HepG2 (cell line): Measurements from ENCODE around the gene PELO. TPM values are rescaled to one million over a fixed set of nuclear protein-coding genes. Genes with fewer than 3 reads are reported as not detected.

ENCODE experiments used
- EEA1 ChIP-seq: sonication (generic); formaldehyde crosslinking; IDR thresholded peaks from 2 replicates; pipeline ENCODE4 v1.5.1; 2020; ENCODE audit warnings: mild to moderate bottlenecking, missing genetic modification reagents, borderline replicate concordance
- GABPB1 ChIP-seq: IDR thresholded peaks from 2 replicates; pipeline ENCODE4 v1.6.1; 2016; ENCODE audit warnings: mild to moderate bottlenecking, missing genetic modification reagents, moderate library complexity, missing compliant biosample characterization
- KAT2B ChIP-seq: fragments of 150-350 bp; IDR thresholded peaks from 2 replicates; pipeline ENCODE4 v1.6.1; 2014; ENCODE audit warnings: low read depth, low read length, borderline replicate concordance
- MED8 ChIP-seq: sonication (generic); formaldehyde crosslinking; IDR thresholded peaks from 2 replicates; pipeline ENCODE4 v1.8.1; 2023; ENCODE audit warnings: mild to moderate bottlenecking, missing genetic modification reagents; ENCODE audit not compliant: insufficient replicate concordance
- MTERF4 ChIP-seq: sonication (generic); formaldehyde crosslinking; IDR thresholded peaks from 2 replicates; pipeline ENCODE4 v1.8.0; 2023; ENCODE audit warnings: mild to moderate bottlenecking, missing genetic modification reagents
- RFX3 ChIP-seq: IDR thresholded peaks from 2 replicates; pipeline ENCODE4 v1.6.1; 2016; ENCODE audit warnings: missing biosample characterization, missing genetic modification reagents
- RXRB ChIP-seq: IDR thresholded peaks from 2 replicates; pipeline ENCODE4 v1.6.1; 2016; ENCODE audit warnings: borderline replicate concordance, missing genetic modification reagents, missing compliant biosample characterization
- SCMH1 ChIP-seq: sonication (generic); formaldehyde crosslinking; IDR thresholded peaks from 2 replicates; pipeline ENCODE4 v1.9.0; 2021; ENCODE audit warnings: missing genetic modification reagents, mild to moderate bottlenecking, borderline replicate concordance
- SNAPC5 ChIP-seq: sonication (generic); formaldehyde crosslinking; IDR thresholded peaks from 2 replicates; pipeline ENCODE4 v1.8.1; 2023; ENCODE audit warnings: mild to moderate bottlenecking, missing genetic modification reagents, borderline replicate concordance
- SP2 ChIP-seq: sonication (generic); formaldehyde crosslinking; IDR thresholded peaks from 2 replicates; pipeline ENCODE4 v1.5.1; 2020; ENCODE audit warnings: mild to moderate bottlenecking, missing genetic modification reagents
- THAP7 ChIP-seq: sonication (generic); formaldehyde crosslinking; IDR thresholded peaks from 2 replicates; pipeline ENCODE4 v1.8.1; 2023; ENCODE audit warnings: mild to moderate bottlenecking, missing genetic modification reagents
- TP53 ChIP-seq: sonication (generic); formaldehyde crosslinking; conservative IDR thresholded peaks from 2 replicates; pipeline ENCODE4 v1.4.0; 2020; ENCODE audit warnings: missing genetic modification reagents
- ZBTB33 ChIP-seq: sonication (generic); formaldehyde crosslinking; IDR thresholded peaks from 2 replicates; pipeline ENCODE4 v1.4.0; 2020; ENCODE audit warnings: missing genetic modification reagents
- ZFP62 ChIP-seq: sonication (generic); formaldehyde crosslinking; IDR thresholded peaks from 2 replicates; pipeline ENCODE4 v1.4.0; 2020; ENCODE audit warnings: missing genetic modification reagents
- ZNF160 ChIP-seq: sonication (generic); formaldehyde crosslinking; IDR thresholded peaks from 2 replicates; pipeline ENCODE4 v1.8.0; 2022; ENCODE audit warnings: mild to moderate bottlenecking, inconsistent platforms, missing genetic modification reagents
- ZNF382 ChIP-seq: sonication (generic); formaldehyde crosslinking; IDR thresholded peaks from 2 replicates; pipeline ENCODE4 v1.5.0; 2020; ENCODE audit warnings: missing genetic modification reagents, mild to moderate bottlenecking, borderline replicate concordance
- ZSCAN20 ChIP-seq: sonication (generic); formaldehyde crosslinking; IDR thresholded peaks from 2 replicates; pipeline ENCODE4 v1.4.0; 2020; ENCODE audit warnings: missing genetic modification reagents, mild to moderate bottlenecking, borderline replicate concordance
- polyA plus RNA-seq, 8 experiments: library from polyadenylated mRNA; depleted of rRNA in 3 of 8; stranded (reverse) in 7 of 8; unstranded in 1 of 8; fragments of >200 nt; fragmentation: Illumina TruSeq in 4 of 8; extraction: Trizol in 4 of 8; gene quantifications; 2 replicates each; pipeline versions ENCODE4 v1.2.1 to v1.2.3, GENCODE V29; 2011 to 2016; ENCODE audit warnings: low read depth in 4 of 8, missing spikeins in 1 of 8, mixed read lengths in 1 of 8; ENCODE audit not compliant: insufficient read depth in 1 of 8
- total RNA-seq, 5 experiments: library from RNA; depleted of rRNA; stranded (reverse); fragments of >200 nt; fragmentation: Illumina TruSeq; extraction: Trizol; gene quantifications; 2 replicates each; pipeline ENCODE4 v1.2.3, GENCODE V29; 2016; ENCODE audit warnings: low read depth in 1 of 5
- TF ChIP-seq, protein P1 (sequence below): sonication (generic); formaldehyde crosslinking; IDR thresholded peaks from 2 replicates; pipeline ENCODE4 v1.5.0; 2020; ENCODE audit warnings: missing genetic modification reagents
- TF ChIP-seq, protein P2 (sequence below): sonication (generic); formaldehyde crosslinking; IDR thresholded peaks from 2 replicates; pipeline ENCODE4 v1.8.0; 2022; ENCODE audit warnings: low read depth, missing genetic modification reagents
- TF ChIP-seq, protein P3 (sequence below): sonication (generic); formaldehyde crosslinking; IDR thresholded peaks from 2 replicates; pipeline ENCODE4 v1.4.0; 2020; ENCODE audit warnings: mild to moderate bottlenecking, missing genetic modification reagents

Gene PELO
- total and polyA plus RNA-seq, 2 of the 13 experiments (the other 11 are each of a cell fraction or from before 2014, with no cell fraction given): 19.0 to 23.9 TPM

GRCh38 chr5:52787600-52788504 lies at the start of gene PELO, which contains the start of gene ITGA1 (continued):
- TF ChIP-seq MED8 (CRISPR knock-in tag) (peak; percentile 32), SCMH1 (CRISPR knock-in tag) (no peak), GABPB1 (CRISPR knock-in tag) (peak; percentile 74), RXRB (CRISPR knock-in tag) (peak; percentile 46; the same call in 1 of the 2 replicates), SNAPC5 (CRISPR knock-in tag) (no peak), EEA1 (CRISPR knock-in tag) (peak; percentile 77; the same call in 1 of the 2 replicates), KAT2B (no peak), ZSCAN20 (CRISPR knock-in tag) (0 out of 2 replicates have a peak, but pooled peaks have one; percentile 33), ZFP62 (CRISPR knock-in tag) (no peak), ZBTB33 (no peak; the same call in 1 of the 2 replicates), TP53 (CRISPR knock-in tag) (no peak), SP2 (CRISPR knock-in tag) (peak; percentile 34), MTERF4 (CRISPR knock-in tag) (peak; percentile 47; the same call in 1 of the 2 replicates), THAP7 (CRISPR knock-in tag) (no peak), ZNF382 (CRISPR knock-in tag) (no peak), RFX3 (CRISPR knock-in tag) (no peak), ZNF160 (CRISPR knock-in tag) (no peak; the same call in 1 of the 2 replicates)
- TF ChIP-seq, protein P1, sequence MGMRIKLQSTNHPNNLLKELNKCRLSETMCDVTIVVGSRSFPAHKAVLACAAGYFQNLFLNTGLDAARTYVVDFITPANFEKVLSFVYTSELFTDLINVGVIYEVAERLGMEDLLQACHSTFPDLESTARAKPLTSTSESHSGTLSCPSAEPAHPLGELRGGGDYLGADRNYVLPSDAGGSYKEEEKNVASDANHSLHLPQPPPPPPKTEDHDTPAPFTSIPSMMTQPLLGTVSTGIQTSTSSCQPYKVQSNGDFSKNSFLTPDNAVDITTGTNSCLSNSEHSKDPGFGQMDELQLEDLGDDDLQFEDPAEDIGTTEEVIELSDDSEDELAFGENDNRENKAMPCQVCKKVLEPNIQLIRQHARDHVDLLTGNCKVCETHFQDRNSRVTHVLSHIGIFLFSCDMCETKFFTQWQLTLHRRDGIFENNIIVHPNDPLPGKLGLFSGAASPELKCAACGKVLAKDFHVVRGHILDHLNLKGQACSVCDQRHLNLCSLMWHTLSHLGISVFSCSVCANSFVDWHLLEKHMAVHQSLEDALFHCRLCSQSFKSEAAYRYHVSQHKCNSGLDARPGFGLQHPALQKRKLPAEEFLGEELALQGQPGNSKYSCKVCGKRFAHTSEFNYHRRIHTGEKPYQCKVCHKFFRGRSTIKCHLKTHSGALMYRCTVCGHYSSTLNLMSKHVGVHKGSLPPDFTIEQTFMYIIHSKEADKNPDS (CRISPR knock-in tag): 0 out of 2 replicates have a peak, but pooled peaks have one; percentile 60
- TF ChIP-seq, protein P2, sequence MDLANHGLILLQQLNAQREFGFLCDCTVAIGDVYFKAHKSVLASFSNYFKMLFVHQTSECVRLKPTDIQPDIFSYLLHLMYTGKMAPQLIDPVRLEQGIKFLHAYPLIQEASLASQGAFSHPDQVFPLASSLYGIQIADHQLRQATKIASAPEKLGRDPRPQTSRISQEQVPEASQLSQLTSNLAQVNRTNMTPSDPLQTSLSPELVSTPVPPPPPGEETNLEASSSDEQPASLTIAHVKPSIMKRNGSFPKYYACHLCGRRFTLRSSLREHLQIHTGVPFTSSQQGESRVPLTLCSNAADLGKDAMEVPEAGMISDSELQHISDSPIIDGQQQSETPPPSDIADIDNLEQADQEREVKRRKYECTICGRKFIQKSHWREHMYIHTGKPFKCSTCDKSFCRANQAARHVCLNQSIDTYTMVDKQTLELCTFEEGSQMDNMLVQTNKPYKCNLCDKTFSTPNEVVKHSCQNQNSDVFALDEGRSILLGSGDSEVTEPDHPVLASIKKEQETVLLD (CRISPR knock-in tag): no peak
- TF ChIP-seq, protein P3, sequence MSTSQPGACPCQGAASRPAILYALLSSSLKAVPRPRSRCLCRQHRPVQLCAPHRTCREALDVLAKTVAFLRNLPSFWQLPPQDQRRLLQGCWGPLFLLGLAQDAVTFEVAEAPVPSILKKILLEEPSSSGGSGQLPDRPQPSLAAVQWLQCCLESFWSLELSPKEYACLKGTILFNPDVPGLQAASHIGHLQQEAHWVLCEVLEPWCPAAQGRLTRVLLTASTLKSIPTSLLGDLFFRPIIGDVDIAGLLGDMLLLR (CRISPR knock-in tag): no peak; the same call in 1 of the 2 replicates
